Measurements from ENCODE around the gene FAT2.

Gene FAT2

DNA sequence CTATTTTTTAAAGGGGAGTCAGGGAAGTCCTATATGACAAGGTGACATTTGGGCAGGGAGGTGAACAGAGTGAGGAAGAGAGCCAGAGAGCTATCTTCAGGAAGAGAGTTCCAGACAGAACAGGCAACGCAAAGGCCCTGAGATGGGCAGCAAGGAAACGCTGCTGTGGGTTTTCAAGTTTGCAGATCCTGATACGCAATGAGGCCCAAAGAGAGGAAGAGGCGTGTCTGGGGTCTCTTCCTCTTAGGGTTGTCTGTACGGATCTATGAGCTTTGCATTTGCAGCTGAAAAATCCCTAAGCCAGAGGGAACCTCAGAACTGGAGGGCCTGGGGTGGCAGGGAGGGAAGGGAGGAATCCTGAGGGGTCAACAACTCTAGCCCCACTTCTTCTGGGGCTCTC lies 13.6 kb downstream of the FAT2 start:
- H3K4me3 ChIP-seq (ENCODE audit: low read depth, low read length): no peak overlapping the region
- TF ChIP-seq CTCF (IDR thresholded peaks at IDR 0.05; ENCODE audit: low read depth, low read length, missing control alignments): no peak

GRCh38 chr5:151574444-151574996 lies 16.6 kb downstream of the FAT2 start:
- DNase-seq (ENCODE audit: low read depth): no peak
- H3K4me3 ChIP-seq (ENCODE audit: low read depth, low read length): no peak overlapping the region

More for the DNA sequence above, 13.6 kb downstream of the FAT2 start:
- no peak for DNase-seq (ENCODE audit: low read depth)

DNA sequence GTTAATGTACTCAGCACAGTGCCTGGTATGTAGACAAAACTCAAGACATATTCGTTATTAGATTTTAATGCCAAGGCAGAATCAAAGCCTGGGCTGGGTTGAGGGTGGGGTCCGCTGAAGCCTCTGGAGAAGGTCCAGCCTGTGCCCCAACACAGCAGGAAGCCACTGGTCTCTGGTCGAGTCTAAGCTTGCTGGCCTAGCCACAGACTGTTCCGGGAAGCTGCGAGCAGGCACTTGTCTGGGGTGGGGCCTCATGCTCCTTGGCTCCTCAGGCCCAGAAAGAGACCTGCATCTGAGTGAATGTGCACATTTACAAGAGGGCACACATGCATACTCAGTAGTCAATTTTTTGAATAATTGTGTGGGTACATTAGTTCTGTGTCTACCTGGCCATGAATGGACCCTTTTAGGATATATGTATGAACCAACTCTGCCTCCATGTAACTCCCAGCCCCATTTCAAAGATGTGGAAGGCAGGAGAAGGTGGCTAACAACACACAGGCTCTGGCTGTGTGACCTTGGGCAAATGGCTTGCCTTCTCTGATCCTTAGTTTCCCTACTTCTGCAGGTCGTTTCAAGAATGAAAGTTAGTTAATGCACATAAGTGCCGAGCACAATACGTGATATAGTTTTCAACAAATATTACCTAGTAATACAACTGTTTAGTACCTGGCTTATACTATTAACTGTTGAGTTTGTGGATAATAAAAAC lies 18.3 kb downstream of the FAT2 start:
- no peak overlapping the region for H3K4me3 ChIP-seq (ENCODE audit: low read depth, low read length)
- no peak for TF ChIP-seq CTCF (IDR thresholded peaks at IDR 0.05; ENCODE audit: low read depth, low read length, missing control alignments)
- no peak for DNase-seq (ENCODE audit: low read depth)

More at GRCh38 chr5:151574444-151574996, 16.6 kb downstream of the FAT2 start:
- no peak for TF ChIP-seq CTCF (IDR thresholded peaks at IDR 0.05; ENCODE audit: low read depth, low read length, missing control alignments)

DNA sequence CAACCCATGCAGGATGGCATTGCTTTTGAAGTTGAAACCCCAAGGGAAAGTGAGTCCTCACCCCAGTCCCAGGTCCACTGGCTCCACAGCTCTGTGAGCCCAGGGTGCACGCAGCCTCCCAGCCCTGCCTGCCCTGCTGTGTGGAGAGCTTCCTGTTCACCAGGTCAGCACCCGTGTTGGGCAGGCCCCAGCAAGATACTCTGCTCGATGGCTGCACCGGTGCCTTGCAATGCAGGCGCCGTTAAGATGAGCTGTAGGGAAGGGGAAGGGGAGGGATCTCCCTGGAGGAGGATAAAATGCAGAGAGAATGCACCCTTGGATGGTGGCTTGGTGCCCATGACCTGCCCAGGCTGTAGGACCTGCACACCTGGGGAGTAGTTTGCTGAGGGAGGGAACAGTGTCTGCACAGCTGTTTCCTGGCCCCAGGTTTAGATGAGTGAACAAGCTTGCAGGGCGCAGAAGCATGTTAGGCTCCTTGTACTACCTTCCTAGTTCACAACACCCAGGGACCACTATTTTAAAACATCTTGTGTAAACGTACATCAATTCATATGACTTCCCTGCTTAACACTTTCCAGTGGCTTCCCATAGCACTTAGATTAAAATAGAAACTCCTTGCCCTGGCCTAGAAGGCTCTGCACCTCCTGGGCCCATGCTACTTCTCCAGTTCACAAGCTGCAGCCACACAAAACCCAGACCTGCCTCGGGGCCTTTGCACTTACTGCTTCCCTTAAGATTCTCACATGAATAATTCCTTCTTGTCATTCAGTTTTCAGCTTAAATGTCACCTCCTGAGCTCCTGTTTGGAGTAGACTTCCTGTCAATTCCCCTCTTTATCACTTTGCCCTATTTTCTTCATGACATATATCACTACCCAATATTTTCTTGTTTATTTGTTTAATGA lies 19.6 kb downstream of the FAT2 start:
- TF ChIP-seq CTCF (IDR thresholded peaks at IDR 0.05; ENCODE audit: low read depth, low read length, missing control alignments): no peak
- no peak overlapping the region for H3K4me3 ChIP-seq (ENCODE audit: low read depth, low read length)
- no peak for DNase-seq (ENCODE audit: low read depth)

DNA sequence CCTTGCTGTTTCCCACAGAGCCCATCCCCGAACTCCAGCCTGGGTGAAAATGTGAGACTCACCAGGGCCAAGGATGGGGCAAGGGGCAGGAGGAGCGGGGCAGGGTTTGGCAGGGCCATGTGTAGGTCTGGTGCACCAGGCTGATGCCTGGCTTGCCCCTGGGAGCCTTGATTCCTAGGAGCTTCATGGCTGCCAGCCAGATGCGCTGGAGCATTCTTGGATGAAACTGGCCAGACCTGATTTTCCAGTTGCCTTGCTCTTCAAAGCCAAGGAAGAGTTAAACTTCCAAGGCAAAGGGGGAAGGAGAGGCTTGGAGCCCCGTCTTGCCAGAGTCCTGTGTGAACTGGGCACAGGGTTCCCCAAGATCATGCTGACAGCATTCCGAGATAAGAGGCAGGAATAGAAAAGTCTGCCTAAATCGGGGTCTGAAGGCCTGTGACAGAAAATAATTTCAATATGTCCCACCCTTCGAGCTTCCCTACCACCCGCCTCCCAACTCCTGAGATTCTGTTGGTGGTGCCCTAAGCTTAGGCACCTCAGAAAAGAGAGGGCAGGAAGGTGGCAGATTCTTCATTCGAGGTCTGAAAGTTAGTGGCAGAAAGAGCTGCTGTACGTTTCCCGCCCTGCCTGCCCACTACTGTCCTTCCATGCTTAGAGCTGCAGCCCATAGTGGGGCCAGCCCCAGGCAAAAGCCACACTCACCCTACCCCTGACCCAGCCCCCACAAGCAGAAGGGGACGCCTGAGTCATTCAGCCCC lies 20.4 kb downstream of the FAT2 start:
- TF ChIP-seq CTCF (IDR thresholded peaks at IDR 0.05; ENCODE audit: low read depth, low read length, missing control alignments): no peak
- DNase-seq (ENCODE audit: low read depth): no peak
- no peak overlapping the region for H3K4me3 ChIP-seq (ENCODE audit: low read depth, low read length)

DNA sequence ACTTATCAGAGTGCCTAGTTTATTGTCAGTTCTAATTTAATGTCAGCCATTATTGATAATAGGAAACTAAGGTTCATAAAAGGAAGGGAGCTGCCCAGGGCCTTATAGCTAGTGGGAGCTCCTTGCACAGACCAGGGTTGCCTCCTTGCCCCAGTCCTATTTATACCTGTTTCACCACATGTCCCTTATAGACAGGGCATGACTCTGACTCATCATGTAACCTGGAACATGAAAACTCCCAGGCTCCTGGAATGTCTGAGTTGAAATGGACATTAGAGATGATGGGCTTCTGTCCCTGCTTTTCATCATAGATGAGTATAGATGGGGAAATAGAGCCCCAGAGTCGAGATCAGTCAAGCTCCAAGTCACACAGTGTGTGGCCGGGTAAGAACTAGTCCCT lies 21.1 kb downstream of the FAT2 start:
- H3K4me3 ChIP-seq (ENCODE audit: low read depth, low read length): no peak overlapping the region
- DNase-seq (ENCODE audit: low read depth): no peak
- TF ChIP-seq CTCF (IDR thresholded peaks at IDR 0.05; ENCODE audit: low read depth, low read length, missing control alignments): no peak

All from GM12864 (cell line).